HG02938 (cell line): Measurements from ENCODE around the gene TRIM43.
"Not testable (repeated sequence)": the region's sequence is repeated elsewhere in the genome, so short reads cannot be mapped to it uniquely, and the experiment has no call there.

Experiments used
- ATAC-seq: cut with Tn5 transposase; IDR thresholded peaks from one replicate; pipeline ENCODE4 v1.9.1; 2021; ENCODE audit warnings: mild to moderate bottlenecking, moderate library complexity; ENCODE audit not compliant: unreplicated experiment

The TRIM43 gene

DNA sequence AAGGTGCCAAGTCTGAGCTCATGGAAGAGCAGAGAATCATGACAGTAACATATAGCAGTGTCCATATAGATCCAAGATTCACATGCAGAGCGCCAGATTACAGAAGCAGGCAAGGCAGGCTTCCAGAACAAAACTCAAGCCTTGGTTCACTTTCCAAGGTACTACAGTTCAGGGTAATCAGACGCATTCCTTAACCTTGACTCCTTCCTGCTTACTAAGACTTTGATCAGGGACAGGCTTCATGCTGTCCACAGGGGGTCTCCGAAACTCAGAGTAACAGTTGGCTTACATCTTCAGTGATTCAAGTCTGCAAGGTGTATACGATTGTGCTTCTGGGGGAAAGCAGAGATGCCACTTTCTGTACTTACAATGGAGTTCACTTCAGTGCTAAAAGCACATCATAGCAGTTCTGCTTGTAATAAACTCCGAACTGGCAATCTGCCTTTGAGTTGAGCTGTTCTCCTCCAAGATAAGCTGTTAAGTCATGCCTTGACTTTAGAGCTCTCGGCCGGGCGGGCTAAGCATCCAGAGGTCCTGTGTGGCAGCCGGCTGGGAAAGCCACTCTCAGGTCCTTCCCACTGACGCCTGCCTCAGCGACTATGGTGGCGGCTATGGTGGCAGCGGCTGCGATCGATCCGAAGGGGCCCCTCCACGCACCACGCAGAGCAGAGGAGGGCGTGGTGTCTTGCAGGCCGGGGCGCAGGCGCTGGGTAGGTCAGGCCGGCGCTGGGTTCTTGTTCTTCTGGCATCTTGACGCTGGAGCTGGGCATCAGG is 48.9 kb downstream of the TRIM43 start:
- ATAC-seq: not testable (repeated sequence)

DNA sequence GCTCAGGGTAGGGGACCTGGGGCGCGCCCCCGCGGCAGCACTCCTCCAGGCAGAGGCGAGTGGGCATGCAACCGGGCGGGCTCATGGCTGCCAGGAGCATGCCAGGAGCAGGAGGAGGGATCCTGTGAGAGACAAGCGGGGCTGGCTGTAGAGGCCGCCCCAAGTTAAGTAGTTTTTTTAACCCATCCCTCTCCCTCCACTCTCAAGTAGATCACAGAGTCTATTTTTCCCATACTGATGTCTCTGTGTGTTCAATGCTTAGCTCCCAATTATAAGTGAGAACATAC is 49.4 kb downstream of the TRIM43 start:
- ATAC-seq: not testable (repeated sequence)

DNA sequence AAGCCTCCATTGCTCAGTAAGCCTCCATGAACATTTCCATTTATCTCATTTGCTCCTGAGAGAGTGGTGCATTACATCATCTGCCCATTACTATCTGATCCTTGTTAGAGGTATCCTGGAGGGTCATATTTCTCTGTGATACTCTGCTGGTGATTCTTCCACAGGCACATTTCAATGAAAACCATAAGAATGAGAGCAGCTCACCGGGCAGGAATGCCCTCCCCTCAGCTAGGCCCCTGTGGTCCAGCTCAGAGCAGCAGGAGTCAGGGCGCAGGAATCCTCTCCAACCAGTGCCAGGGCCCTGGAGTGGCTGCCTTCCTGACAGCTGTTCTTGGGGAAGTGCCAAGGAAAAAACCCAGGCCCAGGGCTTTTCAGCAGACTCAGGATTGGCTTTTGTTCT is 50.0 kb downstream of the TRIM43 start:
- not testable (repeated sequence) for ATAC-seq

DNA sequence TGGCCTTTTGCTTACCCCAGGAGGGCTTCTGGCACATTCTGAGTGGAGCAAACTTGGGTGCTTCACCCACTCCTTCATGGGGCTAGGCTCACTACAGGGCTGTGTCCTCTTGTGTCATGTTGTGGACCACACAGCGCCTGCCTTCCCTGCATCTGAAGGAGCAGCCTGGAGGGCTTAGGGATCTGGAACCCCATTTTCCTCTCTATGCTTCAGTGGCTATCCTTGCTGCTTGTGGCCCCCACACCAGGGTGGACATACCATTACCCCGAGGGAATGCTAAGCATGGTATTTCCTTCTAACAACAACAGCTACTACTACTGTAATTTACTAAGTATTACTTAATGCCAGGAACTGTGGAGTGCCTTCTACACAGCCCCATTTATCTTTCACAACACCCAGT is 50.6 kb downstream of the TRIM43 start:
- not testable (repeated sequence) for ATAC-seq

DNA sequence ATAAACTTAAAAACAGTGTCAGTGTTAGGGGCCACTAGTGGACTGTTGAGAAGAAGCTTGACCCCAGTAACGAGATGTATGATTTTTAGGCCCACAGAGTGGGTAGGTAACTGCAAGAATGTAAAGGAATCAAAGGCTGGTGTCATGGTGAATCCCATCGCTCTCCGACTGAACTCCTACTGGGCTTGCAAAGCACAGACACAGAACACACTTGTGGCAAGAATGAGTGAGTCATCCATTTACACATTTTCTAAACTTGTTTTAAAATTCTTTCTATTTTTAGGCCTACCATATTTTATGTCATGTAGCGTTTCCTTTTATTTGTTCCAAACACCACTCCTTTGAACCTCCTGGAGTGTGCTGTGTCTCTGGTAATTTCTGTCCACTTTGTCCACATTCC is 51.1 kb downstream of the TRIM43 start:
- ATAC-seq: not testable (repeated sequence)

DNA sequence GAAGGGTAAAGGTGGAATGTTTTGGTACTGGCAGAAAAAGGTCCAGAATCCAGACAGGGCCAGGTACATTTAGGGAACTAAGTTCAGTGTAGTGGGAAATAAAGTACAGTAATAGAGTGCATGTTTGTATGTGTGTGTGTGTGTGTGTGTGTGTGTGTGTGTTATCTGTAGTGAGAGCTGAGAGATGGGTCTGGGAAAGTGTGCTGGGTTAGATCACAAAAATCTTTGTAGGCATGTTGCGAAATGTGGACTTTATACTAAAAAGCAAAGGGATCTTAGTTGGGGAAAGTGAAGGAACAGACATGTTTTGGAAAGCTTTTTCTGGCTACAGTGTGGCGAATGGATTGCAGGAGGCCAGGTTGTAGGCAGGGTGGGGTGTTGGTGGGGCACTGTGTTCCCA is 53.5 kb downstream of the TRIM43 start:
- ATAC-seq: not testable (repeated sequence)

DNA sequence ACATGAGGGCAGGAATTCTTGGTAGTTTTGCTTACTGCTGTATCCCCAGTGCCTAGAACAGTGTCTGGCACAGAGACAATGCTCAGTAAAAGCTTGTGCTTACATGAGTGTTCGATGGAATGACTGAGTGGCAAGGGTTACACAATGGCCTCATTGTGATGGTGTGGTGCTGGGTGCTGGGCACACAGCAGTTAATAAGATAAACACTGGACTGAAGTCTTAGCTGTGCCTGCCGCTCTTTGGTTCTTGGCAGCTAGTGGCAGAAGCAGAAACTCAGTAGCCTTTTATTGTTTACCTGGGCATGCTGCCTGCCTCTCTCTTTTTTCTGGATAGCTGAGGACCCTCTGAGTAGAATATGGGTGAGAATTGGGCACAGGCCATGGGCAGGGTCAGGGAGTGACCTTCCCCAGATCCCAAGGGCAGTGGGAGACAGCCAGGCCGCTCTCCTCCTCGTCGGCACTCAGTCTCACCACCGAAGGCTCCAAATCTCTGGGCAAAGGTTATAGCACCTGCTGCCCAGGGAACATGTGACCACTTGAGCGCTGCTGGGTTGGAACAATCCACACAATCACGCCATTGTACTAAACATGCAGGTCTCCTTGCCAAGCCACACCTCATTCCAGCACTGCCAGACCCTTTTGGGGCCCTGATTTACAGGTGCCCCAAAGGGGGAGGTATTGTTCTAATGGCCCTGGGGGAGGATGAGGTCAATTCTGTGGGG is 54.6 kb downstream of the TRIM43 start:
- not testable (repeated sequence) for ATAC-seq

DNA sequence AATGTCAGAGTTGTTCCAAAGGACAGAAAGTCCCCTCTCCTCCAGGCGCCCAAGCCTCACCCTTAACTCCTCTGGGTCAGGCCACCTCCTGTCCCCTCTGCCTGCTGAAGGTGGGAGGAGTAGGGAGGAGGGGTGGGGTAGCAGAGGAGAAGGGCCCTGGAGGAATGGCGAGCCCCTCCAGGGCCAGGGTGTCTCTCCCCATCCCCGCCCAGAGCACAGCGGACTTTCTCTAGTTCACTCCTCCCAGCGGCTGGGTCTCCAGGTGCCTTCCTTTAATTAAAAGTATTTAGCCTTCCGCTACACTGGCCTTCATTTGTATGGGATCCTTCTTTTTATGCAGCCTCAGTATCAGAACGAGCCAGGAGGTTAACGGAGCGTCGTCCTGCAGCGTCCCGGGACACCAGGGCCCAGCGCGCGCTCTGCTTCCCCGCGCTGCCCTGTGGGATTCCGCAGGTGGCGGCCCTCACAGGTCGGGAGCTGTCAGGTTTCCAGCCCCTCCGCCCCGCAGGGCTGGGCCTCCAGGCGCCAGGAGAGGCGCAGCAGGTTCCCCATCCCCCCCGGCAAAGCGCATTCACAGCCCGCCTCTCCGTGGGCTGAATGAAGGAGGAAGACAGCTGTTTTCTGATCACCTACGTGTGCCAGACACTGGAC is 57.2 kb downstream of the TRIM43 start:
- not testable (repeated sequence) for ATAC-seq
